WTC11 (cell line): Measurements from ENCODE around the gene SLC10A7. TPM values are rescaled to one million over a fixed set of nuclear protein-coding genes. Genes with fewer than 3 reads are reported as not detected.

Source experiments
- ATAC-seq: fragments of 200-7000 bp; cut with Tn5 transposase; 2 replicates; pipeline ENCODE4 v1.10.0; 2021; ENCODE audit warnings: mild to moderate bottlenecking, moderate library complexity
- CTCF ChIA-PET: fragments of 300-600 bp; sonication (Branson Sonifier 250); formaldehyde crosslinking; loops from one replicate; lab custom pipeline; 2021; ENCODE audit warnings: antibody characterized with exemption; lab: Charles Lee
- POLR2A ChIA-PET: fragments of 350-600 bp; sonication (Branson Sonifier 250); formaldehyde crosslinking; loops from one replicate; lab custom pipeline; 2021; ENCODE audit warnings: antibody characterized with exemption; lab: Charles Lee
- DNase-seq: peaks from one replicate; pipeline ENCODE4 v3.0.0; 2021; ENCODE audit warnings: low spot score
- H3K27ac Mint-ChIP-seq: 2 replicates; pipeline ENCODE4 v1.8.0; 2021; ENCODE audit warnings: mixed read lengths
- H3K27me3 Mint-ChIP-seq: 2 replicates; pipeline ENCODE4 v1.8.0; 2021; ENCODE audit warnings: low read depth, mild to moderate bottlenecking, moderate library complexity, mixed read lengths
- H3K36me3 Mint-ChIP-seq: 2 replicates; pipeline ENCODE4 v1.8.0; 2021; ENCODE audit warnings: mixed read lengths
- H3K4me1 Mint-ChIP-seq: 2 replicates; pipeline ENCODE4 v1.8.0; 2022; ENCODE audit warnings: mixed read lengths
- H3K4me3 Mint-ChIP-seq: 2 replicates; pipeline ENCODE4 v1.8.0; 2021; ENCODE audit warnings: mild to moderate bottlenecking, moderate library complexity, mixed read lengths
- H3K9me3 Mint-ChIP-seq: 2 replicates; pipeline ENCODE4 v1.8.0; 2021; ENCODE audit warnings: mixed read lengths
- AR ChIP-seq: fragments of 250-450 bp; sonication (Bioruptor Pico); IDR thresholded peaks from 2 replicates; pipeline ENCODE4 v1.9.0; 2021; ENCODE audit warnings: mild to moderate bottlenecking
- FOXJ3 ChIP-seq: sonication (generic); formaldehyde crosslinking; IDR thresholded peaks from 2 replicates; pipeline ENCODE4 v1.9.0; 2021; ENCODE audit warnings: missing genetic modification reagents, mild to moderate bottlenecking, borderline replicate concordance
- GRHL2 ChIP-seq: fragments of 250-450 bp; sonication (Bioruptor Pico); IDR thresholded peaks from 2 replicates; pipeline ENCODE4 v1.8.0; 2022; ENCODE audit warnings: mild to moderate bottlenecking, moderate library complexity; ENCODE audit not compliant: insufficient replicate concordance, severe bottlenecking
- GTF2I ChIP-seq: fragments of 250-450 bp; sonication (Bioruptor Pico); conservative IDR thresholded peaks from 2 replicates; pipeline ENCODE4 v1.4.0; 2021; ENCODE audit warnings: mild to moderate bottlenecking
- IRF1 ChIP-seq: sonication (generic); formaldehyde crosslinking; IDR thresholded peaks from 2 replicates; pipeline ENCODE4 v1.8.0; 2023; ENCODE audit warnings: missing genetic modification reagents
- JAZF1 ChIP-seq: fragments of 250-450 bp; sonication (Bioruptor Pico); IDR thresholded peaks from 2 replicates; pipeline ENCODE4 v1.9.0; 2021; ENCODE audit warnings: moderate library complexity, mild to moderate bottlenecking, inconsistent platforms
- MAX ChIP-seq: sonication (generic); formaldehyde crosslinking; IDR thresholded peaks from 2 replicates; pipeline ENCODE4 v1.8.0; 2022; ENCODE audit warnings: mild to moderate bottlenecking, missing genetic modification reagents
- NR3C1 ChIP-seq: sonication (generic); formaldehyde crosslinking; conservative IDR thresholded peaks from 2 replicates; pipeline ENCODE4 v1.8.1; 2023; ENCODE audit warnings: low read depth, mild to moderate bottlenecking, missing genetic modification reagents
- OVOL2 ChIP-seq: fragments of 250-450 bp; sonication (Bioruptor Pico); IDR thresholded peaks from 2 replicates; pipeline ENCODE4 v1.9.0; 2021; ENCODE audit warnings: mild to moderate bottlenecking, borderline replicate concordance
- PRDM15 ChIP-seq: sonication (generic); formaldehyde crosslinking; IDR thresholded peaks from 2 replicates; pipeline ENCODE4 v1.8.0; 2022; ENCODE audit warnings: missing genetic modification reagents
- STAT6 ChIP-seq: sonication (generic); formaldehyde crosslinking; conservative IDR thresholded peaks from 2 replicates; pipeline ENCODE4 v1.8.1; 2023; ENCODE audit warnings: mild to moderate bottlenecking, low read depth, missing genetic modification reagents, moderate library complexity
- TEAD4 ChIP-seq: sonication (generic); formaldehyde crosslinking; IDR thresholded peaks from 2 replicates; pipeline ENCODE4 v1.8.0; 2022; ENCODE audit warnings: mild to moderate bottlenecking, missing genetic modification reagents
- USF2 ChIP-seq: sonication (generic); formaldehyde crosslinking; IDR thresholded peaks from 2 replicates; pipeline ENCODE4 v1.8.1; 2023; ENCODE audit warnings: mild to moderate bottlenecking, missing genetic modification reagents, moderate library complexity
- ZMAT4 ChIP-seq: fragments of 250-450 bp; sonication (Bioruptor Pico); IDR thresholded peaks from 2 replicates; pipeline ENCODE4 v1.9.0; 2021; ENCODE audit warnings: mild to moderate bottlenecking
- ZNF416 ChIP-seq: fragments of 250-450 bp; sonication (Bioruptor Pico); IDR thresholded peaks from 2 replicates; pipeline ENCODE4 v1.9.0; 2021; ENCODE audit warnings: mild to moderate bottlenecking, inconsistent platforms
- ZNF425 ChIP-seq: fragments of 250-450 bp; sonication (Bioruptor Pico); conservative IDR thresholded peaks from 2 replicates; pipeline ENCODE4 v1.9.0; 2021; ENCODE audit warnings: mild to moderate bottlenecking
- ZSCAN18 ChIP-seq: fragments of 250-450 bp; sonication (Bioruptor Pico); IDR thresholded peaks from 2 replicates; pipeline ENCODE4 v2.1.2; 2022; ENCODE audit warnings: mild to moderate bottlenecking, moderate library complexity
- total RNA-seq: library from RNA; stranded (reverse); gene quantifications from 3 replicates; pipeline ENCODE4 v1.2.3, GENCODE V29; 2021

Gene SLC10A7
- total RNA-seq, 1 experiment from 2014 or later, result 5.0 TPM

GRCh38 chr4:146229406-146229805 is 292.3 kb downstream of the SLC10A7 start:
- Mint-ChIP-seq H3K4me1 (no peaks in the 10 kb centered on the region), H3K9me3 (peaks cover 12% of the 10 kb centered on the region), H3K27ac (no peak overlapping the region), H3K4me3 (no peak overlapping the region), H3K36me3 (no peaks in the 10 kb centered on the region), H3K27me3 (no peaks in the 10 kb centered on the region)
- TF ChIP-seq ZSCAN18 (CRISPR knock-in tag), result no peak
- no peak for TF ChIP-seq MAX
- no peak for TF ChIP-seq FOXJ3 (CRISPR knock-in tag)
- TF ChIP-seq JAZF1 (CRISPR knock-in tag), result no peak
- TF ChIP-seq TEAD4 (CRISPR knock-in tag), result no peak
- TF ChIP-seq USF2 (CRISPR knock-in tag), result no peak
- TF ChIP-seq IRF1 (CRISPR knock-in tag), result no peak
- TF ChIP-seq GTF2I (CRISPR knock-in tag), result no peak
- no peak for TF ChIP-seq AR (CRISPR knock-in tag)
- no peak for TF ChIP-seq OVOL2 (CRISPR knock-in tag)
- TF ChIP-seq ZMAT4 (CRISPR knock-in tag), result no peak
- no peak for TF ChIP-seq PRDM15 (CRISPR knock-in tag)
- no peak for TF ChIP-seq STAT6 (CRISPR knock-in tag)
- no peak for TF ChIP-seq NR3C1 (CRISPR knock-in tag)
- TF ChIP-seq GRHL2, result no peak
- no peak for TF ChIP-seq ZNF425 (CRISPR knock-in tag)
- TF ChIP-seq ZNF416, result no peak
- ATAC-seq (no peak), DNase-seq (no peak)
- CTCF ChIA-PET, result interaction anchor here (0.7 to 1.1 kb wide), 2 partner anchors 14 to 611 kb away, joined by 3 to 5 read pairs; no protein-coding TSS in a partner anchor
- POLR2A ChIA-PET, result no interaction called here
